KMS-11 (cell line): ENCODE measurements around the gene STEAP1.

ENCODE experiments used
- H2AFZ ChIP-seq: fragments of 200-600 bp; sonication (generic); 2 replicates; pipeline ENCODE4 v1.6.1; 2016; ENCODE audit warnings: antibody characterized with exemption, mixed run types, low read depth
- H3K27ac ChIP-seq: fragments of 200-600 bp; sonication (generic); 2 replicates; pipeline ENCODE4 v1.6.1; 2016; ENCODE audit warnings: mild to moderate bottlenecking, mixed run types
- H3K27me3 ChIP-seq: fragments of 200-600 bp; sonication (generic); 2 replicates; pipeline ENCODE4 v1.6.1; 2017; ENCODE audit warnings: mild to moderate bottlenecking, low read depth, mixed run types, moderate library complexity; ENCODE audit not compliant: insufficient read depth
- H3K36me3 ChIP-seq: fragments of 200-600 bp; sonication (generic); 2 replicates; pipeline ENCODE4 v1.6.1; 2017; ENCODE audit warnings: mild to moderate bottlenecking, mixed run types; ENCODE audit not compliant: insufficient read depth
- H3K4me1 ChIP-seq: fragments of 200-600 bp; sonication (generic); 2 replicates; pipeline ENCODE4 v1.6.1; 2016; ENCODE audit warnings: mild to moderate bottlenecking, low read depth, mixed run types; ENCODE audit not compliant: poor library complexity, severe bottlenecking
- H3K4me2 ChIP-seq: fragments of 200-600 bp; sonication (generic); 2 replicates; pipeline ENCODE4 v1.7.0; 2016; ENCODE audit warnings: mild to moderate bottlenecking, mixed run types
- H3K4me3 ChIP-seq: fragments of 200-600 bp; sonication (generic); IDR thresholded peaks from 2 replicates; pipeline ENCODE4 v1.6.1; 2017; ENCODE audit warnings: low read depth, low read length, mixed read lengths; ENCODE audit not compliant: insufficient read depth
- H3K79me2 ChIP-seq: fragments of 200-600 bp; sonication (generic); 2 replicates; pipeline ENCODE4 v1.6.1; 2016; ENCODE audit warnings: low read depth, mixed run types; ENCODE audit not compliant: insufficient read depth
- H3K9ac ChIP-seq: fragments of 200-600 bp; sonication (generic); 2 replicates; pipeline ENCODE4 v1.6.1; 2016; ENCODE audit warnings: mild to moderate bottlenecking, mixed run types
- H4K20me1 ChIP-seq: fragments of 200-600 bp; sonication (generic); 2 replicates; pipeline ENCODE4 v1.6.1; 2016; ENCODE audit warnings: mild to moderate bottlenecking, mixed run types; ENCODE audit not compliant: insufficient read depth
- CTCF ChIP-seq: fragments of 200-600 bp; sonication (generic); conservative IDR thresholded peaks from 2 replicates; pipeline ENCODE4 v1.6.1; 2017; ENCODE audit warnings: low read depth, mild to moderate bottlenecking, antibody characterized with exemption, low read length, moderate library complexity, mixed read lengths

The STEAP1 gene

GRCh38 chr7:90163534-90163933 is 9.3 kb downstream of the STEAP1 start:
- H4K20me1 ChIP-seq, result no peaks in the 10 kb centered on the region
- H2AFZ ChIP-seq, result no peak overlapping the region
- no peak overlapping the region for H3K4me2 ChIP-seq
- no peaks in the 10 kb centered on the region for H3K36me3 ChIP-seq
- no peaks in the 10 kb centered on the region for H3K79me2 ChIP-seq
- no peak for TF ChIP-seq CTCF
- H3K4me3 ChIP-seq, result no peak overlapping the region
- H3K27ac ChIP-seq, result no peak overlapping the region
- no peaks in the 10 kb centered on the region for H3K27me3 ChIP-seq
- no peaks in the 10 kb centered on the region for H3K4me1 ChIP-seq
- no peak overlapping the region for H3K9ac ChIP-seq

DNA sequence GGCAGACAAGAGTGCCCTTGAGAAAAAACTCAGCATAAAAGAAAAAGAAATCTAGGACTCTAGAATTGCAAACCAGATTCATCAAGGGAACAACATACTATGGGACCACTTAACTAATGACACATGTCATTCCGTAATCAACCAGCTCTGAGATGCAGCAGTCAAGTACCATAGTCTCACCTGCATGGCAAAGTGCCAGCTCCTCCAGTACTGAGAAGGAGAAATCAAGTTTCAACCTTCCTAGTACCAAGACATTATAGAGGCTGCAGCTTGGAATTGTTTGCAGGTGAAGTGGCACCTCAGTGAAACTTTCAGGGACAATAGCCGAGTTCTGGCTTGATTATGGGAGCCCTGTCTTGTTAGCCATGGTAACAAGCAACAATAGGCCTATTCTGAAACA is 11.5 kb downstream of the STEAP1 start:
- H4K20me1 ChIP-seq, result no peaks in the 10 kb centered on the region
- no peak overlapping the region for H3K9ac ChIP-seq
- H3K36me3 ChIP-seq, result no peaks in the 10 kb centered on the region
- no peaks in the 10 kb centered on the region for H3K4me1 ChIP-seq
- no peak for TF ChIP-seq CTCF
- no peak overlapping the region for H2AFZ ChIP-seq
- no peak overlapping the region for H3K4me3 ChIP-seq
- no peak overlapping the region for H3K4me2 ChIP-seq
- H3K79me2 ChIP-seq, result no peaks in the 10 kb centered on the region
- no peaks in the 10 kb centered on the region for H3K27me3 ChIP-seq
- H3K27ac ChIP-seq, result no peak overlapping the region

DNA sequence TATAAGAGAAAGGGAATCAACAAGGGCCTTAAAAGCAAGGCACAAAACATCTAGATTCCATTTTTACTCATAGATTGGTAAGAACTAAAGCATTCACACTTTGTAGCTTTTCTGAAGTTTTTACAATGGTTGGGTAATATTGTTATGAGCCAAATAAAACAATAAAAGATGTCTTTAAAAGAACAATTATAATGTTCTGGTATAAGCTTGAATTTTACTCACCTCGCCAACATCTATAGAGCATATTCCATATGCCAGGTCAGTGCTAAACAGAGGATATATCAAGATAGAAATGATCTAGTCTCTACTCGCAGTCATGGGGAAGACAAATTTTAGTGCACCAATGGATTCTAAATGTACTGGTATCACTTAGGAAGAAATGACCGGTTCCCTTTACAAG is 11.9 kb downstream of the STEAP1 start:
- H2AFZ ChIP-seq, result no peak overlapping the region
- no peaks in the 10 kb centered on the region for H3K4me1 ChIP-seq
- H3K27me3 ChIP-seq, result no peaks in the 10 kb centered on the region
- H3K4me3 ChIP-seq, result no peak overlapping the region
- H3K79me2 ChIP-seq, result no peaks in the 10 kb centered on the region
- no peak for TF ChIP-seq CTCF
- no peak overlapping the region for H3K4me2 ChIP-seq
- no peak overlapping the region for H3K27ac ChIP-seq
- no peaks in the 10 kb centered on the region for H4K20me1 ChIP-seq
- H3K36me3 ChIP-seq, result no peaks in the 10 kb centered on the region
- H3K9ac ChIP-seq, result no peak overlapping the region

GRCh38 chr7:90167361-90167760 is 13.1 kb downstream of the STEAP1 start:
- no peak for TF ChIP-seq CTCF
- Histone ChIP-seq H3K27ac (no peak overlapping the region), H3K9ac (no peak overlapping the region), H2AFZ (no peak overlapping the region), H3K36me3 (no peaks in the 10 kb centered on the region), H4K20me1 (no peaks in the 10 kb centered on the region), H3K27me3 (no peaks in the 10 kb centered on the region), H3K4me1 (peaks cover 4% of the 10 kb centered on the region), H3K79me2 (no peaks in the 10 kb centered on the region), H3K4me3 (no peak overlapping the region), H3K4me2 (no peak overlapping the region)

DNA sequence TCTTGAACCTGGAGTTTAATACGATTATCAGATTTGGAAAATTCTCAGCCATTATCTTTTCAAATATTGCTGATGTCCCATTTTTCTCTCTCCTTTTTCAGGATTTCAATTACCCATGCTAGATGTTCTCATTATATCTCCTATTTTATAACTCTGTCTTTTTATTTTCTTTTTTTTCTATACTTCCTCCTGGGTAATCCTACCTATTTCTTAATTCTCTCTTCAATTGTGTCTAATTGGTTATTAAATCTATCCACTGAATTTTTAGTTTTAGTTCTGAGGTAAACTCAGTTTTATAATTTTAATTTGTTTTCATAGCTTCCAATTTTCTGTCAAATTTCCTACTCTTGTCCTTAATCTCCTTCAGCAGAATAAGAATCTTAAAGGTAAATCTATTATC is 15.6 kb downstream of the STEAP1 start:
- Histone ChIP-seq H4K20me1 (no peaks in the 10 kb centered on the region), H3K36me3 (no peaks in the 10 kb centered on the region), H3K9ac (no peak overlapping the region), H3K27ac (no peak overlapping the region), H3K4me3 (no peak overlapping the region), H3K79me2 (no peaks in the 10 kb centered on the region), H2AFZ (no peak overlapping the region), H3K4me2 (no peak overlapping the region), H3K27me3 (no peaks in the 10 kb centered on the region), H3K4me1 (peaks cover 29% of the 10 kb centered on the region)
- no peak for TF ChIP-seq CTCF
